ENCODE data around the gene ZDHHC24. TPM values are rescaled to one million over a fixed set of nuclear protein-coding genes. Genes with fewer than 3 reads are reported as not detected.

ZDHHC24 gene
- total and polyA plus RNA-seq, 10 of the 15 experiments (the other 5 are each of a cell fraction or from before 2014, with no cell fraction given): 0.86 to 17.5 (median 6.8) TPM

DNA sequence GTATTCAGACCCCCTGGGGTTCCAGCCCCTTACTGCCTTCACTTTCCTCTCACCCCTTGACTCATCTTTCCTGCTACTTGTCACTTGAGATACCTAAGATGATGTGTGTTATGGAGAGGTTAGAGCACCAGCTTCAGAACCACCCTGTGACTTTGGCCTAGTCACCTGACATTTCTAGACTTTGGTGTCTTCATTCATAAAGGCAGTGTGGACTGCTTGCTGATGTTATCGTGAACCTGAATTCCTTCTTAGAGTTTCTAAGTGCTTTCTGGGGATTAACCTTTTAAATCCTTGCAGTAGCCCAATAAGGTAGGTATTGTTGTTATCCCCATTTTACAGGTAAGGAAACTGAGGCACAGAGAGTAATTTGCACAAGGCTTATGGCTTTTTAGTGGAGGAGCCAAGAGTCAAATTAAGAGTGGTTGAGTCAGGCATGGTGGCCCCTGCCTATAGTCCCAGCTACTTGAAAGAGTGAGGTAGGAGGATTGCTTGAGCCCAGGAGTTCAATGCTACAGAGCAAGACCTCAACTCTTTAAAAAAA is 40.5 kb downstream of the ZDHHC24 start:
- FAIRE-seq (no peak), DNase-seq (ENCODE audit: low read depth, low spot score) (no peak), ATAC-seq (no peak)
- CTCF ChIA-PET: no interaction called here
- no peak overlapping the region for H2AFZ ChIP-seq (ENCODE audit: control insufficient read depth, low read depth, low read length)
- H3K27ac ChIP-seq (ENCODE audit: control insufficient read depth, insufficient read depth): no peak overlapping the region
- no peak overlapping the region for H3K9ac ChIP-seq (ENCODE audit: control insufficient read depth, insufficient read depth, low read length)
- TF ChIP-seq, protein P1, sequence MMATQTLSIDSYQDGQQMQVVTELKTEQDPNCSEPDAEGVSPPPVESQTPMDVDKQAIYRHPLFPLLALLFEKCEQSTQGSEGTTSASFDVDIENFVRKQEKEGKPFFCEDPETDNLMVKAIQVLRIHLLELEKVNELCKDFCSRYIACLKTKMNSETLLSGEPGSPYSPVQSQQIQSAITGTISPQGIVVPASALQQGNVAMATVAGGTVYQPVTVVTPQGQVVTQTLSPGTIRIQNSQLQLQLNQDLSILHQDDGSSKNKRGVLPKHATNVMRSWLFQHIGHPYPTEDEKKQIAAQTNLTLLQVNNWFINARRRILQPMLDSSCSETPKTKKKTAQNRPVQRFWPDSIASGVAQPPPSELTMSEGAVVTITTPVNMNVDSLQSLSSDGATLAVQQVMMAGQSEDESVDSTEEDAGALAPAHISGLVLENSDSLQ (IDR thresholded peaks at IDR 0.05): no peak
- TF ChIP-seq ZZZ3 (IDR thresholded peaks at IDR 0.05; ENCODE audit: control insufficient read depth, insufficient read length, low read depth): no peak
- no peak for TF ChIP-seq SMAD5 (IDR thresholded peaks at IDR 0.05; ENCODE audit: low read depth)
- TF ChIP-seq, protein P2, sequence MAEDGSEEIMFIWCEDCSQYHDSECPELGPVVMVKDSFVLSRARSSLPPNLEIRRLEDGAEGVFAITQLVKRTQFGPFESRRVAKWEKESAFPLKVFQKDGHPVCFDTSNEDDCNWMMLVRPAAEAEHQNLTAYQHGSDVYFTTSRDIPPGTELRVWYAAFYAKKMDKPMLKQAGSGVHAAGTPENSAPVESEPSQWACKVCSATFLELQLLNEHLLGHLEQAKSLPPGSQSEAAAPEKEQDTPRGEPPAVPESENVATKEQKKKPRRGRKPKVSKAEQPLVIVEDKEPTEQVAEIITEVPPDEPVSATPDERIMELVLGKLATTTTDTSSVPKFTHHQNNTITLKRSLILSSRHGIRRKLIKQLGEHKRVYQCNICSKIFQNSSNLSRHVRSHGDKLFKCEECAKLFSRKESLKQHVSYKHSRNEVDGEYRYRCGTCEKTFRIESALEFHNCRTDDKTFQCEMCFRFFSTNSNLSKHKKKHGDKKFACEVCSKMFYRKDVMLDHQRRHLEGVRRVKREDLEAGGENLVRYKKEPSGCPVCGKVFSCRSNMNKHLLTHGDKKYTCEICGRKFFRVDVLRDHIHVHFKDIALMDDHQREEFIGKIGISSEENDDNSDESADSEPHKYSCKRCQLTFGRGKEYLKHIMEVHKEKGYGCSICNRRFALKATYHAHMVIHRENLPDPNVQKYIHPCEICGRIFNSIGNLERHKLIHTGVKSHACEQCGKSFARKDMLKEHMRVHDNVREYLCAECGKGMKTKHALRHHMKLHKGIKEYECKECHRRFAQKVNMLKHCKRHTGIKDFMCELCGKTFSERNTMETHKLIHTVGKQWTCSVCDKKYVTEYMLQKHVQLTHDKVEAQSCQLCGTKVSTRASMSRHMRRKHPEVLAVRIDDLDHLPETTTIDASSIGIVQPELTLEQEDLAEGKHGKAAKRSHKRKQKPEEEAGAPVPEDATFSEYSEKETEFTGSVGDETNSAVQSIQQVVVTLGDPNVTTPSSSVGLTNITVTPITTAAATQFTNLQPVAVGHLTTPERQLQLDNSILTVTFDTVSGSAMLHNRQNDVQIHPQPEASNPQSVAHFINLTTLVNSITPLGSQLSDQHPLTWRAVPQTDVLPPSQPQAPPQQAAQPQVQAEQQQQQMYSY (CRISPR knock-in tag; IDR thresholded peaks at IDR 0.05): no peak
- TF ChIP-seq BHLHE40 (IDR thresholded peaks at IDR 0.05; ENCODE audit: borderline replicate concordance in 1 of 2, low read depth in 2 of 2, low read length in 1 of 2): no peak
- no peak for TF ChIP-seq NFXL1 (IDR thresholded peaks at IDR 0.05; ENCODE audit: borderline replicate concordance)
- TF ChIP-seq CHD4 (IDR thresholded peaks at IDR 0.05): no peak
- no peaks in the 10 kb centered on the region for H3K4me1 ChIP-seq (ENCODE audit: control insufficient read depth, insufficient read depth, low read length)
- BruUV-seq (replicated peaks): no TSS peak
- SMC1A ChIA-PET (ENCODE audit: uncharacterized antibody, unreplicated experiment): no interaction called here
- H3K9me3 ChIP-seq (replicated peaks; ENCODE audit: control insufficient read depth, insufficient read depth, low read length): no peaks in the 10 kb centered on the region
- 100% methylated on average over 1 of the region's 1 CpG for WGBS (ENCODE audit: insufficient coverage, insufficient replicate concordance, low lambda C conversion rate, missing lambda C conversion rate)
- no peaks in the 10 kb centered on the region for H3K79me2 ChIP-seq (ENCODE audit: control insufficient read depth, insufficient read depth, low read length)
- H4K20me1 ChIP-seq (ENCODE audit: control insufficient read depth, insufficient read depth): no peaks in the 10 kb centered on the region
- no peak overlapping the region for H3K4me3 ChIP-seq
- H3K4me2 ChIP-seq (ENCODE audit: control insufficient read depth, insufficient read depth): no peak overlapping the region
- in situ Hi-C loops (cut with MboI): no loop called here
- RAD21 ChIA-PET (ENCODE audit: unreplicated experiment): interaction anchor here (0.6 kb wide), 1 partner anchor 190 kb away, joined by 3 read pairs; no protein-coding TSS in a partner anchor
- POLR2A ChIA-PET: no interaction called here
- H3K36me3 ChIP-seq (ENCODE audit: control insufficient read depth in 2 of 2, insufficient read depth in 2 of 2, low read length in 1 of 2): peaks cover 4 to 5% of the 10 kb centered on the region in 2 experiments; a peak in 2 of 4 replicates
- intact Hi-C loops (cut with micrococcal nuclease; ENCODE audit: unreplicated experiment): no loop called here
- H3K27me3 ChIP-seq (replicated peaks in 1 of 2; ENCODE audit: control insufficient read depth in 2 of 2, insufficient read depth in 2 of 2, low read length in 1 of 2): no peaks in the 10 kb centered on the region

Data from GM12878 (cell line).